Neutrophil (primary cell): ENCODE results near the gene RASSF3.

Experiments
- H3K27ac ChIP-seq: fragments of 200-600 bp; sonication (generic); 2 replicates; pipeline ENCODE4 v1.5.1; 2016; ENCODE audit warnings: mild to moderate bottlenecking, moderate library complexity
- H3K27me3 ChIP-seq: fragments of 200-600 bp; sonication (generic); 2 replicates; pipeline ENCODE4 v1.6.0; 2016; ENCODE audit warnings: mild to moderate bottlenecking
- H3K36me3 ChIP-seq: fragments of 200-600 bp; sonication (generic); 2 replicates; pipeline ENCODE4 v1.5.1; 2017
- H3K4me1 ChIP-seq, 2 experiments: fragments of 200-600 bp in 1 of 2; sonication (generic) in 1 of 2; 1 replicate in 1 of 2; 2 replicates in 1 of 2; pipeline versions ENCODE4 v1.5.1 to v1.6.1; 2013 to 2016; ENCODE audit warnings: low read depth in 1 of 2, low read length in 1 of 2, mild to moderate bottlenecking in 1 of 2, moderate library complexity in 1 of 2; ENCODE audit not compliant: control insufficient read depth in 1 of 2, insufficient read depth in 1 of 2
- H3K4me3 ChIP-seq, 2 experiments: fragments of 200-600 bp in 1 of 2; sonication (generic) in 1 of 2; 1 replicate in 1 of 2; 2 replicates in 1 of 2; pipeline ENCODE4 v1.5.1; 2013 to 2016; ENCODE audit warnings: low read depth in 1 of 2, low read length in 1 of 2, mild to moderate bottlenecking in 1 of 2, moderate library complexity in 1 of 2
- H3K9me3 ChIP-seq: fragments of 200-600 bp; sonication (generic); 2 replicates; pipeline ENCODE4 v1.5.1; 2016
- TF ChIP-seq, protein P1 (sequence below): fragments of 200-600 bp; sonication (generic); IDR thresholded peaks from 2 replicates; pipeline ENCODE4 v1.5.1; 2016; ENCODE audit warnings: antibody characterized with exemption

RASSF3 gene

DNA sequence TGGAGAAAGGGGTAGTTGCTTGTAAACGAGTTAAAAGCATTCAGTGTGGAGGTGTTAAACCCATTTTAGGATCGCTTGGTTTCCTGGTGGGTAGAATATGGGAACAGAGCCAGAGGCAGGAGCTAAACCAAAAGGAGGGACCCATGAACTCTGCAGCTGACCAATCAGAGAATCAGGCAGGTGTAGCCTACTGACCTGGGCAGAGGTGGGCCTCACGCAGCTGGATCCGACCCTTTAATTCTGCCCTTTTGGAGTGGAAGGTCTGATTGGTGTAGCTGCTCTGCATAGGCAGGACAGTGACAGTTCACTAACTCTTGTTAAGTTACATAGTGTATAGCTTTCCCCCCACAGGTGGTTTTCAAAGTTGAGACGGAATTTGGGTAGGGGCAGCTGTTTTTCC lies 85.3 kb downstream of the RASSF3 start:
- Histone ChIP-seq H3K9me3 (no peaks in the 10 kb centered on the region), H3K27me3 (no peaks in the 10 kb centered on the region), H3K4me3 (no peak overlapping the region), H3K36me3 (peaks cover 82% of the 10 kb centered on the region), H3K27ac (peak overlapping the region; percentile 95), H3K4me1 (peaks cover 57 to 60% of the 10 kb centered on the region in 2 experiments)
- TF ChIP-seq, protein P1, sequence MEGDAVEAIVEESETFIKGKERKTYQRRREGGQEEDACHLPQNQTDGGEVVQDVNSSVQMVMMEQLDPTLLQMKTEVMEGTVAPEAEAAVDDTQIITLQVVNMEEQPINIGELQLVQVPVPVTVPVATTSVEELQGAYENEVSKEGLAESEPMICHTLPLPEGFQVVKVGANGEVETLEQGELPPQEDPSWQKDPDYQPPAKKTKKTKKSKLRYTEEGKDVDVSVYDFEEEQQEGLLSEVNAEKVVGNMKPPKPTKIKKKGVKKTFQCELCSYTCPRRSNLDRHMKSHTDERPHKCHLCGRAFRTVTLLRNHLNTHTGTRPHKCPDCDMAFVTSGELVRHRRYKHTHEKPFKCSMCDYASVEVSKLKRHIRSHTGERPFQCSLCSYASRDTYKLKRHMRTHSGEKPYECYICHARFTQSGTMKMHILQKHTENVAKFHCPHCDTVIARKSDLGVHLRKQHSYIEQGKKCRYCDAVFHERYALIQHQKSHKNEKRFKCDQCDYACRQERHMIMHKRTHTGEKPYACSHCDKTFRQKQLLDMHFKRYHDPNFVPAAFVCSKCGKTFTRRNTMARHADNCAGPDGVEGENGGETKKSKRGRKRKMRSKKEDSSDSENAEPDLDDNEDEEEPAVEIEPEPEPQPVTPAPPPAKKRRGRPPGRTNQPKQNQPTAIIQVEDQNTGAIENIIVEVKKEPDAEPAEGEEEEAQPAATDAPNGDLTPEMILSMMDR: no peak

DNA sequence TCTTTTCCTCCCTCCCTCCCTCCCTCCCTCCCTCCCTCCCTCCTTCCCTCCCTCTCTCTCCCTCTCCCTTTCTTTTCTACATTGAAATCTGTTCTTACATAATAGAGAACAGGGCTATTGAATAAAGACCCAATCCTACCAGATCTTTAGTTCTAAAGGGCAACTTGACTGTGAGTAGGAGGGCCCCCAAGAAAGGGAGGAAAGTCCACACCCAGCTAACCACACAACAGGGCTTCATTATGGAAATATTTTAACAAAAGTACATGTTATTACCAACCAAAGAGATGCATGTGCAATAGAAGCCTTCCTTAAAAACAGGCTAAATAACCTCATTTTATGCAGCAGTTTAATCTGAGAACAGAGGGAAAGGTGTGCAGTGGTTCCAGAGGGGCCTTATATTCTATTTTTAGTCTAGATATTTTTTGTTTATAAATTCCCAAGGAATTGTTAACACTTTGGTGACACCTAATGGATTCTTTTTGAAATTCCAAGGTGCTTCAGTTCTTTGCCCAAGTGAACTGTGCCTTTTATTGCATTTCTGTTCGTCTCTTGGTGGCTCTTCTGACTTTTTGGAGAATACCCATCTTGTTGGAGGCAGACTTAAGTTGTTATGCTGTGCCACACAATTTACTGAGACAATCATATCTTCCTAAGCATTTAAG lies 85.9 kb downstream of the RASSF3 start:
- H3K4me1 ChIP-seq: peaks cover 61 to 62% of the 10 kb centered on the region in 2 experiments
- no peaks in the 10 kb centered on the region for H3K27me3 ChIP-seq
- no peaks in the 10 kb centered on the region for H3K9me3 ChIP-seq
- H3K36me3 ChIP-seq: peaks cover 78% of the 10 kb centered on the region
- TF ChIP-seq, protein P1: no peak
- H3K27ac ChIP-seq: peak overlapping the region; percentile 95
- H3K4me3 ChIP-seq: no peak overlapping the region

DNA sequence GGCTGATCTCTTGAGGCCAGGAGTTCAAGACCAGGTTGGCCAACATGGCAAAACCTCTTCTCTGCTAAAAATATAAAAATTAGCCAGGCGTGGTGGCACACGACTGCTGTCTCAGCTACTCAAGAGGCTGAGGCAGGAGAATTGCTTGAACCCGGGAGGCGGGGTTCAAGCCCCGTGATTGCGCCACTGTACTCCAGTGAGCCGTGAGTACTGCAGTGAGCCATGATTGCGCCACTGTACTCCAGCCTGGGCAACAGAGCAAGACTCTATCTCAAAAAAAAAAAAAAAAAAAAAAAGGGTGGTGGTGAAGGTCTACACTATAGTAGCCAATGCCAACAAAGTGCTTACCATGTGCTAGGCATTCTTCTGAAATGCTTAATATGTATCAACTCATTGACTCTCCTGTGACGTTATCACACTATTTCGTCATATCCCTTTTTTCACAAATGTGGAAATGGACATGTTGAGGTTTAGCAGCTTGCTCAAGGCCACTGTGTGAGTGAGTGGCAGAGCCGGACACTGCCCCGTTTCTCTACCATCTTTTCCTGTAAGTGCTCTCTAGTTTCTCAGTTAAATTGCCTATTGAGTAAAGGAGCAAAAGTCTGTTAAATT lies 89.3 kb downstream of the RASSF3 start:
- TF ChIP-seq, protein P1: peak; percentile 16
- Histone ChIP-seq H3K4me1 (peaks cover 54 to 59% of the 10 kb centered on the region in 2 experiments), H3K4me3 (peak overlapping the region; percentile 46 to 47), H3K9me3 (no peaks in the 10 kb centered on the region), H3K36me3 (peaks cover 47% of the 10 kb centered on the region), H3K27me3 (no peaks in the 10 kb centered on the region), H3K27ac (peak overlapping the region; percentile 95)

DNA sequence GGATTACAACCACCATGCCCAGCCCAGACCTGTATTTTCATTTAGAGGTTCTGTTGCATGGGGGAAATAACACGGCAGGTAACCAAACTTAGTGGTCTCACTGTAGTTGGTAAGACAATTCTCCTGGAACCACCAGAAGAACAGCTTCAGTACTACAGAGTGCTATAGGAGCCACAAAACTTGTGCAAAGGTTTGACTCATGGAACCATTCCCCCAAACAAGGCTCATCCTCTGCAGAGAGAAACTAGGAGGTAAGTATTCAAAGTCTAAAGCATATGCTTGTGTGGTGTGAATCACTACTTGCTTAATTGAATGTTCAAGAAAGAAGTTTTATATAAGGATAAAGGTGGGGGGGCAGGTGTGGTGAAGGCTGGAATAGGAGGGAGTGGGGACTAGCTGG lies 90.2 kb downstream of the RASSF3 start:
- TF ChIP-seq, protein P1: no peak
- peaks cover 54 to 59% of the 10 kb centered on the region in 2 experiments for H3K4me1 ChIP-seq
- peak overlapping the region; percentile 95 for H3K27ac ChIP-seq
- no peaks in the 10 kb centered on the region for H3K9me3 ChIP-seq
- no peaks in the 10 kb centered on the region for H3K27me3 ChIP-seq
- peaks cover 40% of the 10 kb centered on the region for H3K36me3 ChIP-seq
- H3K4me3 ChIP-seq: peak overlapping the region; percentile 46 to 47

DNA sequence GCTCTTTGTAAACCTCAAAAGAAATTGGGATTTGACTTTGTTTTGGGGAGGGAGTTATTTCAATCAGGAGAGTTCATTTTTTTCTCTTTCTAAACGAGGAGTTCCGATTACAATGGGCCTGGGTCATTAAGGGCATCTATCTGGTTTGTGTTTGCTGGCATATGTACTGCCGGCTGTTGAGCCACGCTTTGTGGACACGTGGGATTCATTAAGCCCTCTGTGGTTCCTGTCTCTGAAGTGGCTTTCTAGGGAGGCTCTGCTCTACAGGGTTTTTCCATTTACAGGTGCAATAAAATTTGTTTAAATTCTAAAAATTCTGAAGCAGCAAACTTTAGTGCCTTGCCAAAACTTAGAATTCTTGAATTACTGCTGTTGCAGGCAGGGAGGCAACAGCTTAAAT lies 91.0 kb downstream of the RASSF3 start:
- Histone ChIP-seq H3K4me1 (peaks cover 54 to 62% of the 10 kb centered on the region in 2 experiments), H3K4me3 (peak overlapping the region; percentile 46 to 47), H3K27ac (peak overlapping the region; percentile 95), H3K9me3 (no peaks in the 10 kb centered on the region), H3K27me3 (no peaks in the 10 kb centered on the region), H3K36me3 (peaks cover 32% of the 10 kb centered on the region)
- TF ChIP-seq, protein P1: no peak
